Keratinocyte (primary cell): Measurements from ENCODE around the gene FCMR.

Experiments
- EZH2 ChIP-seq: IDR thresholded peaks from one replicate; pipeline ENCODE4 v1.6.1; 2012; ENCODE audit warnings: inconsistent platforms, mild to moderate bottlenecking, low read length, moderate library complexity
- TF ChIP-seq, protein P1 (sequence below), 3 experiments: IDR thresholded peaks in 1 of 3; conservative IDR thresholded peaks in 1 of 3; optimal IDR thresholded peaks in 1 of 3; 2 replicates in 2 of 3; 3 replicates in 1 of 3; pipeline versions ENCODE3 to v1.5.1; 2011; ENCODE audit warnings: low read length in 3 of 3, mild to moderate bottlenecking in 3 of 3, moderate library complexity in 2 of 3, control low read depth in 1 of 3, inconsistent platforms in 1 of 3; ENCODE audit not compliant: insufficient read depth in 2 of 3; ENCODE audit errors: extremely low read depth in 1 of 3

DNA sequence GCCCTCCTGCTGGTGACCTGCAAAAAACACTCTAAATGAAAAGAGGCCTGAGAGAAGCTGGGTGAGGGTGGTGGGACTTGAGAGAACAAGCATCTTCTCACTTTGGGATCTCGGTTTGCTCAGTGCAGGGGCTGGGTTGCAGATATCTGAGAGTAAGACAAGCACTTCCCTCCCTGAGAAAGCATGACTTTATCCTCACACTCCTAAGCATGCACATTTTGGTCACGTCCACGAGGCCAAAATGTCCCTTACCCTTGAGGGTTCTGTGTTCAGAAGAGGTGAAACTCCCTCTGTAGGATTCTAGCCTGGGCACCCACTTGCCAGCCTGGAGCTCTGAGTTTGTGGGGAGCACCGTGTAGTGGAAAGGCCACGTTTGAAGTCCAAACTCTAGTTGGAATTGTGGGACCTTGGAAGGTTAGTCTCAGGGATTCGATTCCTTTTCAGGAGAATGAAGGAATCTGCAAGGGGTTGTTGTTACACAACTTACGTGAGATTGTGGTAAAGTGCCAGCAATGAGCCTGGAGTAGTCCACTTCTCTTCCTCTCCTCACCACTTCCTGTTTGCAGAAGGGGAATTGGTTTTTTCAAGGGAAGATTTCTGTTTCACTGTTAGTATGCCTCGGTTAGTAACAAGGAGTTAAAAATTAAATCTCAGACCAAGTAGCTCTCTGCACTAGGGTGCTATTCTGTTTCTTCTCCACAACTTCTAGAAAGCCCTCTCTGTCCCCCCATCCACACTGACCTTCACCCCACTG is 45.5 kb upstream of the FCMR start:
- no peak for TF ChIP-seq EZH2
- TF ChIP-seq, protein P1, sequence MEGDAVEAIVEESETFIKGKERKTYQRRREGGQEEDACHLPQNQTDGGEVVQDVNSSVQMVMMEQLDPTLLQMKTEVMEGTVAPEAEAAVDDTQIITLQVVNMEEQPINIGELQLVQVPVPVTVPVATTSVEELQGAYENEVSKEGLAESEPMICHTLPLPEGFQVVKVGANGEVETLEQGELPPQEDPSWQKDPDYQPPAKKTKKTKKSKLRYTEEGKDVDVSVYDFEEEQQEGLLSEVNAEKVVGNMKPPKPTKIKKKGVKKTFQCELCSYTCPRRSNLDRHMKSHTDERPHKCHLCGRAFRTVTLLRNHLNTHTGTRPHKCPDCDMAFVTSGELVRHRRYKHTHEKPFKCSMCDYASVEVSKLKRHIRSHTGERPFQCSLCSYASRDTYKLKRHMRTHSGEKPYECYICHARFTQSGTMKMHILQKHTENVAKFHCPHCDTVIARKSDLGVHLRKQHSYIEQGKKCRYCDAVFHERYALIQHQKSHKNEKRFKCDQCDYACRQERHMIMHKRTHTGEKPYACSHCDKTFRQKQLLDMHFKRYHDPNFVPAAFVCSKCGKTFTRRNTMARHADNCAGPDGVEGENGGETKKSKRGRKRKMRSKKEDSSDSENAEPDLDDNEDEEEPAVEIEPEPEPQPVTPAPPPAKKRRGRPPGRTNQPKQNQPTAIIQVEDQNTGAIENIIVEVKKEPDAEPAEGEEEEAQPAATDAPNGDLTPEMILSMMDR (optimal IDR thresholded peaks at IDR 0.05 in 1 of 3, IDR thresholded peaks at IDR 0.05 in 1 of 3, conservative IDR thresholded peaks at IDR 0.05 in 1 of 3; ENCODE audit: extremely low read depth in 1 of 3, insufficient read depth in 2 of 3, low read length in 3 of 3): no peak
